ENCODE data around the gene ZNF181.

- TF ChIP-seq CTCF (optimal IDR thresholded peaks at IDR 0.05 in 1 of 3, IDR thresholded peaks at IDR 0.05 in 1 of 3, conservative IDR thresholded peaks at IDR 0.05 in 1 of 3; ENCODE audit: extremely low read depth in 1 of 3, insufficient read depth in 2 of 3, low read length in 3 of 3) (no peak), EZH2 (IDR thresholded peaks at IDR 0.05; ENCODE audit: low read length) (no peak)
Measured at GRCh38 chr19:34733266-34733745, 737 bp upstream of the ZNF181 start.

Measured in keratinocyte (primary cell).